ENCODE results near the gene TSPEAR.

Gene TSPEAR

DNA sequence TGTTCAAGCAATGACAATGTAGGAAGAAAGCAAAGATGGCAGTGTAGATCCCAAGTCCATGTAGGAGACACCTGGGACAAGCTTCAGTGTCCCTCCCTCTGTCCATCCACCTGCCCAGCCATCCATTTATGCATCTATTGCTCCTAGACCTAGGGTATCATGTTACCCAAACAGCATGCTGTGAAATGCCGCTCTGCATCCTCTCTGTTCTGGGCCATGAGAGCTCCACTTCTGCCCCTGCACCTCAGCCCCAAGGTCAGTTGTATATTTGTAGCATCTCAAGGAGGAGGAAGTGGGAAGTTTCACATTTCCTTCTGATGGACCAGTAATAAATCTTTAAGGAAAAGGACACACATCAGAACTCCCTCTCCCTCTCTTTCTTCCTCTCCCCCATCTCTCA, 27.9 kb upstream of the TSPEAR start:
- no peak for DNase-seq

DNA sequence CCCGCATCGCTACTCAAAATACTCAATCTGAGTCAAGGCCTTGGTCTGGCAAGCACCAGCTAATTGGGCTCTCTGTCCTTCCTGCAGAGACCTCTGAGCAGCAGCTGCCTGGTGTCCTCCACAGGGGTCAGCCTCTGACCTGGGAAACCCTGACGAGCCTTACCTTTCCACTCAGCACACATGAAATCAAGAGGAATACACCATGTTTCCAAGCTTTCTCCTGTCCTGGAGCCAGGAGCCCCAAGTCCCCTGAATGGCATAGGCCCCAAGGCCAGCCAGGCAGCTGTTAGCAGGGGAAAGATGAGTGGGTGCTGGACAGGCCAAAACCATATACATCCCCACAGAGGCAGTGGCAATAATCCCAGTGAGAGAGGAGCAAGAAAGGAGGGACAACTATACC, 27.2 kb upstream of the TSPEAR start:
- DNase-seq: no peak

DNA sequence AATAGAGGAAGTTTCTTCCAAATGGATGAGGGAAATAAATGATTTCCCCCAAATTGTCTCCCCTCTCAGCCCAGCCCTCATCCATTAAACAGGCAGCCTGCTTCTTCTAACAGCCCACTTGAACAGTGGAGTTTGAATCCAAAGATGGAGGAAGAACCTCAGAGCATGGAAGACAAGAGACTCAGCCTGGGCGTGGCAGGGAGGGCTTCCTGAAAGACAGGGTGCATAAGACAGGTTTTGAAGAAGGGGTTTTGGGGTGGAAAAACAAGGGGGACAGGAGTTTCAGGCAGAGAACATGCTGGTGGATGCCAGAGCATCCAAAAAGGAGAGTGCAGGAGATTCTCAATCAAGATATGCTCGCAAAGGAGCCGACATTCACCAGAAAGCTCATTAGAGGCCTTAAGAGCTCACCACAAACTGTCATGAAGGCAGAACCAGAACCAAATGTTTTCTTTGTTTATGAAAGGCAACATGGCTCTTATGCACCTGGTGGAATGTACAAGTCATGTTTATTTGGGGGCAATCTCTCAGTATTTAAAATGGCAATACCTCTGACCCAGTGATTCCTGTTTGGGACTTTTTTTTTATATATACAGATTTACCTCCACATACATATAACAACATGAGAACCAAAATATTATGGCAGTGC, 26.5 kb upstream of the TSPEAR start:
- no peak for DNase-seq

DNA sequence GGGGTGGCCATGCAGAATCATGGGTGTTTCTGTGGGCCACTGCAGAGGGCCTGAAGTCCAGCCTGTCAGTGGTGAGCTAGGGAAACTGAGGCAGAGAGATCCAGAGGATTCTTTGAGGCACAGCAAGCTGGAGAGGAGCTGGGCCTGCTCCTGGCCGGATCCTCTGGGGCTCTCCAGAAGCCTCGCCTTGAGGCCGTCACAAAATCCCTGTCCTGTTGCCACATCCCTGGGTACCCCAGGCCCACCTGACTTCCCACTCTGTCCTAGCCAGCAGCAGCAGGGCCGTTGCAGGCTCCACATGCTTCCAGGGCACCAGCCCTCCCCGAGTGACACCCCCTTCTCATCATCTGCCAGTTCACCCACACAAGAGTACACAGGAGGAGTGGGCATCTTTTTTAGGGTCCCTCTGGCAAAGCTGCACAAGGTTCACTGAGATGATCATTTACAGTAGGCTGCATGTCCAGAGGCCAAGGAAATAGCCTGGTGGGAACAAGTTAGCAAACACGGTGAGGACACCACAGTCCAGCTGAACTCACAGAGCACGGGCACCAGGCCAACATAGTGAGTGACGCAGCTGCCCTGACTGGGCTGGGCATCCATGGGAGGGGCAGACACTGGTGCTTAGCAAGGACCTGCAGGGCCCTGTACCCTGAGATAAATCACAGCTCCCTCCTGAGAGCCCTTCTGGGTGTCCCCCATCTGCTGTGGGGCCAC, 25.1 kb upstream of the TSPEAR start:
- no peak for DNase-seq

DNA sequence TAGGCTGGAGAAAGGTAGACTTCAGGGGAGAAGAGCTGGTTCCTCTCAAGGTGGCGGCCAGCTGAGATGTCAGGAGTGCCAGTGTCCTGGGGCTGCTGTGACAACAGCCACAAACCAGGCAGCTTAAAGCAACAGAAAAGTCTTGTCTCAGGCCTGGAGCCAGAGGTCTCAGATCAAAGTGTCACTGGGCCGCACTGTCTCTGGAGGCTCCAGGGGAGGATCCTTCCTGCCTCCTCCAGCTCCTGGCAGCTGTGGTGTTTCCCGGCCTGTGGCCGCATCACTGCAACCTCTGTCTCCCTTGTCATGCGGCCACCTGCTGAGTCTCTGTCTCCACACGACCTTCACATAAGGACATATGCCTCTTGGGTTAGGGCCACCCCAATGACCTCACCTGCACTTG, 24.4 kb upstream of the TSPEAR start:
- DNase-seq: no peak

DNA sequence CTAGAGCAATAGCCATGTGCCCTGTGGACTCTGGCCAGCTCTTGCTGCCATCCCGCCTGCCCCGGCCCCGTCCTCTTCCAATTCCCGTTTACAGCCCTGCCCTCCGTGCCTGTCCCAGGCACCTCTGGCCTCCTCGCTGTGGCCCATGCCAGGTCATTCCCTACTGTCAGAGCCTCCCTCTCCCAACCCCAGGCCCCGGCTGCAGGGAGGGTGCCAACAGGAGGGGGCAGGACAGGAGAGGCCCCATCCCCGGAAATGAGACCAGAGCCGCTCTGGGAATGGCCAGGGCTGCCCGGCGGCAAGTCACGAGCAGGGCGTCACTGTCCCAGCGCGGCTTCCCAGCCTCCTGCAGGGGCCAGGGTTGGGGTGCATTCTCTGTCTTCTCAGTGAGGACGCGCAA, 23.5 kb upstream of the TSPEAR start:
- DNase-seq: no peak

DNA sequence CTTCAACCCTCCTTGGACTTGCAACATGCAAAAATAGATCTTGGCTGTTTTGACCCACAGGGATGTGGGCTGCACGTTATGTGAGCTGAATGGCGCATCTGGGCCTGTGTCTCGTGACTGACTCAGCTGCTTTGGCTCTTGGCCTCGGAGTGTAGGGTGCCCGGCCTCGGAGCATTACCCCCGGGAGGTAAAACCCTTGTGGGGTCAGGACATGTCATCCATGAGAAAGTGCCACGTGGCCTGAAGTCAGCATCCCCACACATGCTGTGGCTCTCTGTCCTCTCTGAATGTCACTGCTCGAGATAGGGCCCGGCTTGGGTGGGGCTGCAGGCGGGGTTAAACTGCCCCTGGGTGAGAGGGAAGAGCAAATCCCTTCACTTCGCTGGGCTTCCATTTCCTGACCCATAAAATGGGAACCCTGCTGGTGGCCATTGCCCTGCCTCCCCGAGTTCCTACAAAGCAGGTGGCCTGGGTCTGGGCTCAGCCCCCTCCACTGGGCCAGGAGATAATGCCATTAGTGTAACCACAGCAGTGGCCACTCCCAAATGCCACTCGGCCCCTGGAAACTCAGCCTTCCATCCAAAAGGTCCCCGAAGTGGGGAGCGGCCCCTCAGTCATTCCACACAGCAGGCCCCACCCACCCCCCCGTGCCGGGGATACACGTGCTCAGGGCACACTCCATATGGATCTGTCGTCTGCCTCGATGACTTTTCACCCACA, 22.8 kb upstream of the TSPEAR start:
- DNase-seq: no peak

DNA sequence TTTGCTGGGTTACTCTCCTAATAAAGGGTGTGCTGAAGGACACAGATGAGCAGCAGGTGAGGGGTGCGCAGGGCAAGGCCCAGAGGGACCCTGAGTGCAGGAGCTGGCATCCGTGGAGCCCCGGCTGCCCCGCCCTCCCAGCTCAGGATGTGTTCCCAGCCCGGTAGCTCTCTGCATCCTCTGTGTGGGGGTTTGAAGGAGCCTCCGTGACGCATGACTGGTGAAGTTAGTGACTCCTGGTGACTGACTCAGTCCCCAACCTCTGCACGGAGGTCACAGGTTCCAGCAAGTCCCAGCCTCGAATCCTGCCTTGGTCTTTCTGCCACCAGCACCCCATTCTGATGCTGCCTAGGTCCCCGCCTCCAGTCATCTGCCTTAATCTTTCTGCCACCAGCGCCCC, 21.6 kb upstream of the TSPEAR start:
- no peak for DNase-seq

DNA sequence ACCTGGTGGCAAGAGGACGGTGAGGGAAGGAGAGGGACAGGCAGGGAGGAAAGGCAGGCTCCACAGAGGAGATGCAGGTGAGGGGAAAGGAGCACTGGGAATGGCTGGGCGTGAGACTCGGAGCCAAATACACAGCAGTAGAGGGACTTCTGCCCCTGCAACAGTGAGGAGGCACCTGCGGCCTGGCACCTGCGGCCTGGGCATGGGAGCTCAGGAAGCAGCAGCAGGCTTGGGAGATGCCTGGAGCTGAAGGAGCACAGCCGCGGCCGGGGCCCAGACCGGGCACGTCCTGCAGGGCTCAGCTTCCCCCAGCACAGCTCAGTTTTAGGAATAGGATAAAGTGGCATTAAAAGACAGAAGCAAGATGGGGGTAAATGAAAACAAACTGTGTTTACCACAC, 20.9 kb upstream of the TSPEAR start:
- DNase-seq: no peak

DNA sequence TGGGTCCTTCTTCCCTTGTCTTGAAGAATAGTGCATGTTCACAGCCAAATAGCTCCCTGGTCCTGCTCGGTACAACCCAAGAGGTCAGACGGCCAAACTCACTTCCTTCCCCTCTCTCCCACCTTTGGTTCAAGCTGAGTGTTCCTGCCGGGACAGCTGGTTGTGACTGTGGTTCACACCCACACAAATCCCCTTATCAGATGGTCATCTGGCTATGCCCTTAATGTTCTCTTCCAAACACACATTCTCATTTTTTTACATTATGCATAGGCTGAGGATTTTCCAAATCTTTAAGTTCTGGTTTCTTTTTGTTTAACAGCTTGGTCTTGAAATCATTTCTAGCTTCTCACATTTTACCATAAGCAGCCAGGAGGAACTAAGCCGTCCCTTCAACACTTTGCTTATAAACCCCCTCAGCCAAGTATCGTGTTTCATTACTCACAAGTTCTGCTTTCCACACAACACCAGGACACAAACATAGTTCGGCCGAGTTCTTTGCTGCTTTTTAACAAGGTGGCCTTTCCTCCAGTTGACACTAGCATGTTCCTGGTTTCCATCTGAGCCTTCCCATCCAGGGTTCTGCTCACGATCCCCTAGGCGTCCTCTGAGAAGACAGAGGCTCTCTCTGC, 19.7 kb upstream of the TSPEAR start:
- no peak for DNase-seq

DNA sequence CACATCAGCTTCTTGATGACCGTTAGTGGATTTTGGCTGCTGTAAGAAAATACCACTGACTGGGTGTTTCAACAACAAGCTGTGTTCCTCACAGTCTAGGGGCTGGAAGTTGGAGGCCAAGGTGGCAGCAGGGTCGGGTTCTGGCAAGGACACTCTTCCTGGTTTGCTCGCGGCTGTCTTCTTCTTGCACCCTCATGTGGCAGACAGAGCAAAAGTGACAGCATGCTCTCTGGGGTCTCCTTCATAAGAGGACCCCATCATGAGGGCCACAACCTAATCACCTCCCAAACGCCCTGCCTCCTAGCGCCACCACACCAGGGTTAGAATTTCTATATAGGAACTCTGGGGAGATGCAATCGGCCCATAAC, 18.6 kb upstream of the TSPEAR start:
- no peak for DNase-seq

DNA sequence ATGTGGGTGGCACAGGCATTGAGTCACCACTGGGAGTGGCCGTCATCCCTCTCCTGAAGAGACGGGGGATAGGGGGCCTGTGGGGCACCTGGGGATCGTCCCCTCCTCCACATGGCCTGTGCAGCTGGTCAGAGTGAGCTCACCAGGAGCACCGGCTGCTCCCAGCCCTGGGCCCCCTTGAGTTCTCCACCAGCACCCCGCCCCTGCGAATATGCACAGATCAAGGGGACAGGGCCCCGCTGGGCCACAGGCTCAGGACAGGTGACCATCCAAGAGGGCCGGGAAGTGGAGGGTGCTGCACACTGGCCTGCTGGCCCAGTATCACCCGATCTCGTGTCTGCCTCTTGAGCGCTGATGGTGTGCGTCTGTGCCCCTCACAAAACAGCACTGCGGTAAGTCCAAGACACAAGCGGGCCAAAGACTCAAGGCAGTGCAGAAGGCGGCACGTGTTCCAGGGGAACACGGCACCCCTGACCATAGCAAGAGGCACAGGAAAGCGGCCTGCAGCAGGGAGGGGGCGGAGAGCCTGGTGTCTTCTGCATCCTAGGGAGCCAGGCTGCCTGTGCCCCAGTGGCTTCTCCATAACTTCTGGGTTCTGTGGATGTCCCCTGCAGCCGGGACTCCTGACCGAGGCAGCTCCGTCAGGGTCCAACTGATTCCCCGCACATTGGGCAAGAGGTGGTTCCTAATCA, 18.1 kb upstream of the TSPEAR start:
- no peak for DNase-seq

DNA sequence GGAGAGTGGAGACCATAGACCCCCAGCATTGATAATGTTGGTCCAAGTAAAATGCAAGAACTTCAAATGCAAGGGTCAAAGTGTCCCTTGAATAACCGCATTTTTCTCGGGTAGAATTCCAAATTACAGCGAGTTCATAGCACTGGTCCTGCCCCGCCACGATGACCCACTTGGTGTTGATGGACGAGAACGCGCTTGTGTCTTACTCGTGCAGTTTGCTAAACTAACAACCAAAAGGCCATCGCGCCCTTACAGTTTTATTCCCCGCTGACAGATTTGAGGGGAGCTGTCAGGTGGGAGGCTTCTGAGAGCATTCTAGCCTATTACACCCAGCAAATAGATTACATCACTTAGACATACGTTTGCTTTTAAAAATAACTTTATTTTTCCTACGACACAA, 17.3 kb upstream of the TSPEAR start:
- DNase-seq: no peak

DNA sequence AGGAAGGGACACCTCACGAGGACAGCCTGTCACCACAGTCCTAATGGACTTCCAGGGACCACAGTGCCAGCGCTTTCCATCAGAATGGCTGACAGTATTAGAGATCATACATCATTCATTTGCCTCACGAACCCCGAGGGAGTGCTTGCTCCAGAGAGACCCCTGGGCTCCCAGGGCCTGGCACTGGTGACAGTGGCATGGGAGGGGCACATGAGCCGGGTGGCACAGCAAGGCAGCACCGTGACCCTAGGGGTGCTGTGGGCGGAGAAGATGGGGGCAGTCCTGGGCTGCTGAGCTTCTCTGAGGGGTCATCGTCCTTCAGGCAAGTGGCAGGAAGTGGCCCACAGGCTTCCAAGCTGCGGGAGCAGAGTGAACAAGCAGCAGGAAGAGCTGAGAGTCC, 16.4 kb upstream of the TSPEAR start:
- DNase-seq: no peak

DNA sequence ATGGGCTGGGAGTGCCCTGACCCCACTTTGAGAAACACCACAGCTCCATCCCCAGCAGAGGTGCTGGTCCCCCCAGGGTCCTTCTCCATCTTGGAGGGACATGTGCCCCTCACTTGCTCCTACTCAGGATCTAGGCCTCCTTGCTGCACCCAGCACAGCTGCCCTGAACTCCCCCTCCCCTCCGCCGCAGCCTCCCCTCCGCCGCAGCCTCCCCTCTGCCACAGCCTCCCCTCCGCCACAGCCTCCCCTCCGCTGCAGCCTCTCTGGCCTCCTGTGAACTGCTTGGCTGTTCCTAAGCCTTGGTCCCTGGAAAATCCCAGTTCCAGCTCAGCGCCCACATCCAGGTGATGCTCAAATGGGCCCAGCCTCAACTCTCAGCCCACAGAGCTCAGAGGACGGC, 15.9 kb upstream of the TSPEAR start:
- no peak for DNase-seq

DNA sequence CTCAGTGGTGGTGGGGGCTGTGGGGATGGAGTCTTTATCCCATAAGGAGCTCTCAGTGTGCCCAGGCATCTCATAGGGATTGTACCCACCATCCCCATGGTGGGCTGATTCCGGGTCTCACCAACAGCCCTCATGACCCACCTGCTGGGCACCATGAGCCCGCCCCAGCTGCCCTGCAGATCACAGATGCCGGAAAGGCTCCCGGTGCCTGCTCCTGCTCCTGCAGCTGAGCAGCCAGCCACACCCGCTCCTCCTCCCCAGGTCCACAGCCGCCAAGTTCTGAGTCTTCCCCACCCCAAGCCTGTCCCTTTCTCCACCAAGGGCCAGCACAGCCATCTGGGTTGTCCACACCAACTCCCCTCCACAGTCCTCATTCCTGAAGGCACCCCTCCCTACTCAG, 15.5 kb upstream of the TSPEAR start:
- DNase-seq: no peak

DNA sequence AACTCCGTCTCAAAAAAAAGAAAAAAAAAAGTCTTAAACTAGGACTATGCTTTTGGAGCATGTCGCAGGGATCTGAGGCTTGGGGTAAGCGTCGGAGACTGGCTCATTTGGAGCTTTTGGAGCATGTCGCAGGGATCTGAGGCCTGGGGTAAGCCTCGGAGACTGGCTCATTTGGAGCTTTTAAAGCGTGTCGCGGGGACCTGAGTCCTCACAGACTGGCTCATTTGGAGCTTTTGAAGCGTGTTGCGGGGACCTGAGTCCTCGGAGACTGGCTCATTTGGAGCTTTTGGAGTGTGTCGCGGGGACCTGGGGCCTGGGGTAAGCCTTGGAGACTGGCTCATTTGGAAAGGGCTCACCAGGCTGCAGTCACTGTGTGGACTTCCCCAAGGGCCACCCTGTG, 13.6 kb upstream of the TSPEAR start:
- no peak for DNase-seq

DNA sequence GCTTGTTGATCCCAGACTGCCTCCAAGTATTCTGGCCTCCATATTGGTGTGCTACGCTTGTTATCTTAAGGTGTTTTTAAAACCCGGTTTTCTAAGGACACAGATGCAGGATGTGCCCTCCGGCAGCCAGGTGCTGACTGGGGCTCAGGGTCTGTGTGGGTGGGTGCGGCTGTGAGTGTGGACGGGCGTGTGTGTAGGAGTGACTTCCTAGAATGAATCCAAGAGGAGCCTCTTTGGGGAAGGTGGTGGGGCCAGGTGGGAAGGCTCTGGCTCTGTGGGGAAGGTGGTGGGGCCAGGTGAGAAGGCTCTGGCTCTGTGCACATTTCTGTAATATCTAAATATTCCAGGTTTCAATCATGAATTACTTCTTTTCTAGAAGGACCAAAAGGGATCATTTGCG, 12.8 kb upstream of the TSPEAR start:
- no peak for DNase-seq

DNA sequence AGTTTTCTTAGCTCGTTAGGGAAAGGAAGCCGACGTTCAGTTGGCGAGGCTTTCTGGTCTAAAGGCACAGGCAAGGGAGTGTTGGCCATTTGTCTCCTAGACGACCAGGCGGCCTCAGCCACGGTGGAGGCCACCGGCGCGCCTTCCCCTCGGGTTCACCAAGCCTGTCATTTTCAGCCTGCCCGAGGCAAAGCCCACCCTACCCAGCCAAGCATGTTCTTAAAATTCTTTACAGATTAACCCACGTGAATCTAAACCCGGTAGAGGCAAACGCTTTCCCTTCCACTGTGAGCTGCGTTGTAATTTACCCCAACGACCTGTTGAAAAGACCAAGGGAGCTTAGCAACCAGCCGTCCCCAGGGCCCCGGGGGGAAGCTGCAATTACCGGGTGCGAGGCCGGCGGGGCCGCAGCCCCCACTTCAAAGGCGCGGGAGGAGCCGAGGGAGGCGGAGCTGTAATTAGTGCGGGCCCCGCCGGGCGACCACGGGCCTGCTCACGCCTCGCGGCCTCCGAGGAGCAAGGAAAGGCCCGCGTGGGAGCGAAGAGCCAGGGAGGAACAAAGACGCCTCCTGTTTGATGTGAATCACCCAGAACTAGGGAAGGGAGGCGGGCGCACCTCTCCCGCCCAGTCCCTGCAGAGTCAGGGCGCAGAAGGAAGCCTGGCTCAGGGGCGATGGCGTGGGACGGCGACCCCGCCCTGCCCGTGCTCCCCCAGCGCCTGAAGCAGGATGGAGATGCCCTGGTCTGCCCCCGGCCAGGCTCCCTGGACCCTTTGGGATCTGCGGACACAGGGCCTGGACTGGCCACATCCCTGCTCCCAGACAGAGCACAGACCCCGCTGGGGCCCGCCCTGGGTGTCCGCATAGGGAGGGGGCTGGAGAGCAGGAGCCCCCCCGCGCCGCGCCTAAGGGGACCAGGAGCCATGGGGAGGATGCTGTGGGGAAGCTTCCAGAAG, 12.1 kb upstream of the TSPEAR start:
- DNase-seq: no peak

DNA sequence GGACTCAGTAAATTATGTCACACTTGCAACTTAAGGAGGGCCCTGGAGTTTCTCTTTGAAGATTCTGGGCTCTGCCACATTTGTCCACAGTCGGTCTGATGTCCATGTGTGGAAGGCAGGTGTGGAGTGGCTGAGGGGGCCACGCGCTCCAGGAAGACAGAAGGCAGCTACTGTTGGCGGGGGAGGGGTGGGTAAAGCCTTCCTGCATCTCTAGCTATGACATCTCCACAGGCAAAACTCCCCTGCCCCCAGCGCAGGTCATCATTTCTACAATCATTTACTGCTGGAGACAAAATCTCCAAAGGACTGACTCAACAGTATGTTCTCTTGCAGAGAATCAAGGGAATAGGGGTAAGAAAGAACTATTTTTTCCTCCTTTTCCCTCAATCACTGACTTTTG, 11.4 kb upstream of the TSPEAR start:
- no peak for DNase-seq

DNA sequence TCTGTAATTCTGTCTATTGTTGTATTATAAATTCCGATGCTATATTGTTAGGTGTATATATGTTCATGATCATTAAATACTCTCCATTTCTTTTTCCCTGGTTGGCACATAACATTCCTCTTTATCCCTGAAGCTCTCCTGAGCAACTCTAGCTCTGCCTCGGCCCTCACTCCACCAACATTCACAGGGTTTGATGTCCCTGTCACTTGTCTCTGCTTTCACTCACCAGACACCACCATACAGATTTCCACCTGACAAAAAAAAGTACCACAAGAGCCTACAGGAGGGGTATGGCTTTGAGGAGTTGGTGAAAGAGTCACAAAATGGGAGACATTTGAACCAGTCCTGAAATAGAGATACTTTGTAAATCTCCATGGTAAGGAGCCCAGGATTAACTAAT, 8.8 kb upstream of the TSPEAR start:
- DNase-seq: no peak

DNA sequence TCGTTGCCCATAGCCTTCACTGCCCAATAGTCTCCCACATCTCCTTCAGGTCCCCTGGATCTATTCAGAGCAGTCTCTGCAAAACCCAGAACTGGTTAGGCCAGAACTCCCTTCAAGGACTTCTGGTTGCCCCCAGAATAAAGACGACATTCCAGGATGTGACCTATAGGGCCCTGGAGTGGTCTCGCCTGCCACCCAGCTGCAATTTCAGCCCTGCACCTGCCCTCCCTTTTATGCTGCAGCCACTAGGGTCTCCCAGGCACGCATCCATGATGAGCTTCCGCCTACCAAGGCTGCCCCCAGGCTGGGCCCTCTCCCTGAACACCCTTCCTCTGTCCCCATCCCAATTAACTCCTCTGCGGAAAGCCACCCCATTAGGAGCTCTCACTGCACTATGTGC, 7.2 kb upstream of the TSPEAR start:
- no peak for DNase-seq

All from activated effector memory CD4-positive, alpha-beta T cell treated with Interleukin-2 at 50 U/mL for 16 hours (primary cell).